Measurements from ENCODE around the gene PRC1. TPM values are rescaled to one million over a fixed set of nuclear protein-coding genes. Genes with fewer than 3 reads are reported as not detected.

Gene PRC1
- total and polyA plus RNA-seq, 2 experiments from 2014 or later = 64.1 to 74.5 TPM

GRCh38 chr15:90934949-90935751, 59.2 kb downstream of the PRC1 start, which contains the start of gene UNC45A:
Gene UNC45A, plus strand, starts transcription at chr15:90935285. Its CDS starts 40 bp downstream, at chr15:90935325.
- Histone ChIP-seq H3K4me2 (ENCODE audit: unreplicated experiment) (peak within 1 kb of the TSS; percentile 90), H3K27ac (peak within 1 kb of the TSS; percentile 64), H2AFZ (peak within 1 kb of the TSS; percentile 79), H3K9me3 (ENCODE audit: low read depth) (no peaks in the 10 kb centered on the region), H3K36me3 (ENCODE audit: low read depth) (peaks cover 12% of the 10 kb centered on the region; the same call in 1 of the 2 replicates), H3K4me1 (ENCODE audit: insufficient read depth) (peaks cover 14% of the 10 kb centered on the region), H3K9me2 (ENCODE audit: insufficient read depth) (no peaks in the 10 kb centered on the region), H3K79me2 (ENCODE audit: insufficient read depth) (peaks cover 30% of the 10 kb centered on the region), H3K27me3 (replicated peaks; ENCODE audit: insufficient read depth) (no peaks in the 10 kb centered on the region), H3K4me3 (peak within 1 kb of the TSS; percentile 86), H3F3A (ENCODE audit: insufficient read depth) (0 out of 2 replicates have a peak, but pooled peaks cover 6% of the 10 kb centered on the region), H3K9ac (peak within 1 kb of the TSS; percentile 93), H4K20me1 (ENCODE audit: insufficient read depth) (no peaks in the 10 kb centered on the region)
- peak; percentile 93 for DNase-seq
- in situ Hi-C loops (cut with MboI) = no loop called here
- TF ChIP-seq EZH2phosphoT487 (IDR thresholded peaks at IDR 0.05; ENCODE audit: insufficient read depth, low read depth) = no peak
- WGBS, 2 experiments (ENCODE audit: low coverage in 1 of 2, low lambda C conversion rate in 2 of 2, missing lambda C conversion rate in 2 of 2) = 0 to 1% methylated on average over 12 to 59 of the region's 65 CpGs

DNA sequence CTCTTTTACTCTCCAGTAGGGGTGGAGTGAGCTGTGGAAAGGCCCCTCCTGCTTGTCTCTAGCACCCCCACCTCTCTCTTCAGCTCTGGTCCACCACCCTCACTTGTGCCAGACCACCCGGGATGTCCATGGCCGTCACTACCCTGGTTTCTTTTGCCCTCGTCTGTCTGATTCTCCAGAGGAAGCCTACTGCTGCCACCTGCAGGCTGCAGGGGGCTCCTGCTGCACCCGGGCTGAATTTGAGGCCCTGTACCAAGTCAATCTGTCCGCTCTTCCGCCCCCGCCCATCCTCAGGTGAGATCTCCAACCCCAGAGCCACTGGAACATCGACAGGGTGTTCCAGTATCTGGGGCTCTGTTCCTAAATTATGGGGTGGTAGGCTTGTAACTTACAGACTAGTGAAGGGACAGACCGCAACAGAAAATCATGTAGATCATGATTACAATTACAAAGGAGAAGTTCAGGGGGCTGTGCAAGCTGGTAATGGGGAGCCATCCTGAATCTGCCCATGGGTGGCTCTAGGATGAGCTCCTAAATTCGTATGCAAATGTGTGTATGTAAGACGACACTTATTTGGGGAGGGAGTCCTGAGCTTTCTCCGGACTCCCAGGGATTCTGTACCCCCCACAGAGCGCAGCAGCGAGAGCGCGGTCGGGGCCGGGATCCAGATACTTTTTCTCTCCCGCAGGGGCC, 59.9 kb downstream of the PRC1 start:
- peaks cover 10% of the 10 kb centered on the region; the same call in 1 of the 2 replicates for H3F3A ChIP-seq (ENCODE audit: insufficient read depth)
- peaks cover 10% of the 10 kb centered on the region; the same call in 1 of the 2 replicates for H3K36me3 ChIP-seq (ENCODE audit: low read depth)
- peak; percentile 87 for DNase-seq
- H3K9me3 ChIP-seq (ENCODE audit: low read depth) = no peaks in the 10 kb centered on the region
- in situ Hi-C loops (cut with MboI) = no loop called here
- peaks cover 30% of the 10 kb centered on the region for H3K79me2 ChIP-seq (ENCODE audit: insufficient read depth)
- no peaks in the 10 kb centered on the region for H4K20me1 ChIP-seq (ENCODE audit: insufficient read depth)
- TF ChIP-seq EZH2 (IDR thresholded peaks at IDR 0.05; ENCODE audit: insufficient read depth, poor library complexity, severe bottlenecking) (no peak), EZH2phosphoT487 (IDR thresholded peaks at IDR 0.05; ENCODE audit: insufficient read depth, low read depth) (no peak)
- WGBS, 2 experiments (ENCODE audit: low coverage in 1 of 2, low lambda C conversion rate in 2 of 2, missing lambda C conversion rate in 2 of 2) = 3% methylated on average over 19 of the region's 19 CpGs
- peak overlapping the region; percentile 86 for H3K4me3 ChIP-seq
- H3K4me1 ChIP-seq (ENCODE audit: insufficient read depth) = peaks cover 17% of the 10 kb centered on the region
- no peak overlapping the region for H3K27ac ChIP-seq
- no peaks in the 10 kb centered on the region for H3K27me3 ChIP-seq (replicated peaks; ENCODE audit: insufficient read depth)
- peak overlapping the region; percentile 79 for H2AFZ ChIP-seq
- H3K4me2 ChIP-seq (ENCODE audit: unreplicated experiment) = peak overlapping the region; percentile 90
- H3K9ac ChIP-seq = peak overlapping the region; percentile 93
- H3K9me2 ChIP-seq (ENCODE audit: insufficient read depth) = no peaks in the 10 kb centered on the region

- no peaks in the 10 kb centered on the region for H3K27me3 ChIP-seq (replicated peaks; ENCODE audit: insufficient read depth)
- in situ Hi-C loops (cut with MboI) = no loop called here
- H3K4me1 ChIP-seq (ENCODE audit: insufficient read depth) = peaks cover 20% of the 10 kb centered on the region
- peaks cover 13% of the 10 kb centered on the region; the same call in 1 of the 2 replicates for H3F3A ChIP-seq (ENCODE audit: insufficient read depth)
- WGBS, 2 experiments (ENCODE audit: low coverage in 1 of 2, low lambda C conversion rate in 2 of 2, missing lambda C conversion rate in 2 of 2) = 13 to 35% methylated on average over 1 of the region's 1 CpG
- peaks cover 27% of the 10 kb centered on the region for H3K79me2 ChIP-seq (ENCODE audit: insufficient read depth)
- H4K20me1 ChIP-seq (ENCODE audit: insufficient read depth) = no peaks in the 10 kb centered on the region
- no peaks in the 10 kb centered on the region for H3K9me3 ChIP-seq (ENCODE audit: low read depth)
- 0 out of 2 replicates have a peak, but pooled peaks cover 5% of the 10 kb centered on the region for H3K36me3 ChIP-seq (ENCODE audit: low read depth)
- no peak for DNase-seq
- H3K27ac ChIP-seq = no peak overlapping the region
- no peaks in the 10 kb centered on the region for H3K9me2 ChIP-seq (ENCODE audit: insufficient read depth)
- H3K9ac ChIP-seq = no peak overlapping the region
- no peak overlapping the region for H3K4me2 ChIP-seq (ENCODE audit: unreplicated experiment)
- H3K4me3 ChIP-seq = no peak overlapping the region
- no peak overlapping the region for H2AFZ ChIP-seq
- TF ChIP-seq EZH2 (IDR thresholded peaks at IDR 0.05; ENCODE audit: insufficient read depth, poor library complexity, severe bottlenecking) = no peak
- TF ChIP-seq EZH2phosphoT487 (IDR thresholded peaks at IDR 0.05; ENCODE audit: insufficient read depth, low read depth) = no peak
Measured at GRCh38 chr15:90933301-90933700, 61.0 kb downstream of the PRC1 start.

DNA sequence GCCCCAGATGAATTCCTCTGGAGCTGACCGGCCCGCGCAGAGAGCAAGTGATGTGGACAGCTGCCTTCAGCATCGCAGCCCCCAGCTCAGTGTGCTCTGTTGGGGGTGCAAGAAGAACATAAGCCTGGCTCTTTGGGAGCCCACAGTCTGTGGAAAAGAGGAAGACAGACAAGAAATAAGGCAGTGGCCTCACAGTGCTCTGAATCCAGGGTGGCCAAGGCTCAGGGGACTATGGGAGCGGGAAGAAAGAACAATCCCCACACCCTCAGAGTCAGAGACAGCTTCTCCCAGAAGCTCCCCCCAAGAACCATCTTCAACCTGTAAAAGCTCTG, 61.7 kb downstream of the PRC1 start:
- Histone ChIP-seq H3K36me3 (ENCODE audit: low read depth) (no peaks in the 10 kb centered on the region), H3K27ac (no peak overlapping the region), H3K79me2 (ENCODE audit: insufficient read depth) (peaks cover 21% of the 10 kb centered on the region), H2AFZ (peak overlapping the region; percentile 97), H4K20me1 (ENCODE audit: insufficient read depth) (no peaks in the 10 kb centered on the region), H3K9ac (peak overlapping the region; percentile 82; the same call in 1 of the 2 replicates), H3K4me3 (peak overlapping the region; percentile 95), H3F3A (ENCODE audit: insufficient read depth) (peaks cover 13% of the 10 kb centered on the region; the same call in 1 of the 2 replicates), H3K4me1 (ENCODE audit: insufficient read depth) (peaks cover 20% of the 10 kb centered on the region), H3K9me2 (ENCODE audit: insufficient read depth) (no peaks in the 10 kb centered on the region), H3K27me3 (replicated peaks; ENCODE audit: insufficient read depth) (no peaks in the 10 kb centered on the region), H3K4me2 (ENCODE audit: unreplicated experiment) (no peak overlapping the region), H3K9me3 (ENCODE audit: low read depth) (no peaks in the 10 kb centered on the region)
- WGBS, 2 experiments (ENCODE audit: low coverage in 1 of 2, low lambda C conversion rate in 2 of 2, missing lambda C conversion rate in 2 of 2) = 18 to 21% methylated on average over 5 of the region's 5 CpGs
- TF ChIP-seq EZH2phosphoT487 (IDR thresholded peaks at IDR 0.05; ENCODE audit: insufficient read depth, low read depth) (no peak), EZH2 (IDR thresholded peaks at IDR 0.05; ENCODE audit: insufficient read depth, poor library complexity, severe bottlenecking) (no peak)
- no peak for DNase-seq
- in situ Hi-C loops (cut with MboI) = no loop called here
